GM18867 (cell line): ENCODE data around the gene SPOUT1.
"Not testable (repeated sequence)": the region's sequence is repeated elsewhere in the genome, so short reads cannot be mapped to it uniquely, and the experiment has no call there.

ENCODE experiments used
- ATAC-seq: cut with Tn5 transposase; IDR thresholded peaks from one replicate; pipeline ENCODE4 v1.9.1; 2021; ENCODE audit warnings: mild to moderate bottlenecking, moderate library complexity; ENCODE audit not compliant: unreplicated experiment

The SPOUT1 gene

GRCh38 chr9:128829477-128830251 lies at the start of gene SPOUT1:
TSS of gene SPOUT1 (minus strand) at chr9:128829794. CDS start at chr9:128829780, 14 bp downstream.
- peak; percentile 96 for ATAC-seq

- ATAC-seq, result no peak
Measured at GRCh38 chr9:128877852-128878251, 48.3 kb upstream of the SPOUT1 start.

GRCh38 chr9:128870941-128871265 lies 41.3 kb upstream of the SPOUT1 start:
- not testable (repeated sequence) for ATAC-seq

- no peak for ATAC-seq
Measured at GRCh38 chr9:128870128-128870940, 40.7 kb upstream of the SPOUT1 start.

- peak; percentile 54 for ATAC-seq
Measured at GRCh38 chr9:128863647-128864046, 34.1 kb upstream of the SPOUT1 start.

GRCh38 chr9:128862401-128862851 lies 32.8 kb upstream of the SPOUT1 start:
- no peak for ATAC-seq

- ATAC-seq, result no peak
Measured at GRCh38 chr9:128861501-128861900, 31.9 kb upstream of the SPOUT1 start.

- ATAC-seq, result no peak
Measured at GRCh38 chr9:128860937-128861336, 31.3 kb upstream of the SPOUT1 start.

- ATAC-seq, result not testable (repeated sequence)
Measured at GRCh38 chr9:128858476-128858875, 28.9 kb upstream of the SPOUT1 start.

- ATAC-seq, result not testable (repeated sequence)
Measured at GRCh38 chr9:128854454-128854853, 24.9 kb upstream of the SPOUT1 start.

- not testable (repeated sequence) for ATAC-seq
Measured at GRCh38 chr9:128852646-128853045, 23.1 kb upstream of the SPOUT1 start.

- not testable (repeated sequence) for ATAC-seq
Measured at GRCh38 chr9:128851779-128852600, 22.4 kb upstream of the SPOUT1 start.

- not testable (repeated sequence) for ATAC-seq
Measured at GRCh38 chr9:128851024-128851423, 21.4 kb upstream of the SPOUT1 start.

GRCh38 chr9:128847803-128848202 lies 18.2 kb upstream of the SPOUT1 start:
- ATAC-seq, result no peak

- ATAC-seq, result no peak
Measured at GRCh38 chr9:128846680-128847030, 17.1 kb upstream of the SPOUT1 start.

GRCh38 chr9:128845186-128845931 lies 15.8 kb upstream of the SPOUT1 start:
- no peak for ATAC-seq

- ATAC-seq, result not testable (repeated sequence)
Measured at GRCh38 chr9:128843171-128843570, 13.6 kb upstream of the SPOUT1 start.

- ATAC-seq, result no peak
Measured at GRCh38 chr9:128841694-128842492, 12.3 kb upstream of the SPOUT1 start.

- no peak for ATAC-seq
Measured at GRCh38 chr9:128840524-128840923, 10.9 kb upstream of the SPOUT1 start.

GRCh38 chr9:128838338-128838737 lies 8.7 kb upstream of the SPOUT1 start:
- ATAC-seq, result no peak
